GM20000 (cell line): ENCODE results near the gene ADGRV1.
A peak's percentile ranks its signal among the peaks of the same experiment; 100 is the strongest.

ENCODE experiments used
- DNase-seq: peaks from one replicate; pipeline ENCODE4 v3.0.0; 2012; ENCODE audit warnings: low spot score
- TF ChIP-seq, protein P1 (sequence below): IDR thresholded peaks from 2 replicates; pipeline ENCODE4 v1.5.1; 2012; ENCODE audit warnings: mild to moderate bottlenecking, control low read depth; ENCODE audit errors: extremely low read depth, missing control alignments

ADGRV1 gene

GRCh38 chr5:91178461-91178860 lies 619.9 kb downstream of the ADGRV1 start:
- TF ChIP-seq, protein P1, sequence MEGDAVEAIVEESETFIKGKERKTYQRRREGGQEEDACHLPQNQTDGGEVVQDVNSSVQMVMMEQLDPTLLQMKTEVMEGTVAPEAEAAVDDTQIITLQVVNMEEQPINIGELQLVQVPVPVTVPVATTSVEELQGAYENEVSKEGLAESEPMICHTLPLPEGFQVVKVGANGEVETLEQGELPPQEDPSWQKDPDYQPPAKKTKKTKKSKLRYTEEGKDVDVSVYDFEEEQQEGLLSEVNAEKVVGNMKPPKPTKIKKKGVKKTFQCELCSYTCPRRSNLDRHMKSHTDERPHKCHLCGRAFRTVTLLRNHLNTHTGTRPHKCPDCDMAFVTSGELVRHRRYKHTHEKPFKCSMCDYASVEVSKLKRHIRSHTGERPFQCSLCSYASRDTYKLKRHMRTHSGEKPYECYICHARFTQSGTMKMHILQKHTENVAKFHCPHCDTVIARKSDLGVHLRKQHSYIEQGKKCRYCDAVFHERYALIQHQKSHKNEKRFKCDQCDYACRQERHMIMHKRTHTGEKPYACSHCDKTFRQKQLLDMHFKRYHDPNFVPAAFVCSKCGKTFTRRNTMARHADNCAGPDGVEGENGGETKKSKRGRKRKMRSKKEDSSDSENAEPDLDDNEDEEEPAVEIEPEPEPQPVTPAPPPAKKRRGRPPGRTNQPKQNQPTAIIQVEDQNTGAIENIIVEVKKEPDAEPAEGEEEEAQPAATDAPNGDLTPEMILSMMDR: no peak
- DNase-seq: no peak

- DNase-seq: no peak
- TF ChIP-seq, protein P1: no peak
Observed at GRCh38 chr5:91179018-91179417, 620.4 kb downstream of the ADGRV1 start.

GRCh38 chr5:91180506-91180905 lies 621.9 kb downstream of the ADGRV1 start:
- DNase-seq: no peak
- TF ChIP-seq, protein P1: no peak

DNA sequence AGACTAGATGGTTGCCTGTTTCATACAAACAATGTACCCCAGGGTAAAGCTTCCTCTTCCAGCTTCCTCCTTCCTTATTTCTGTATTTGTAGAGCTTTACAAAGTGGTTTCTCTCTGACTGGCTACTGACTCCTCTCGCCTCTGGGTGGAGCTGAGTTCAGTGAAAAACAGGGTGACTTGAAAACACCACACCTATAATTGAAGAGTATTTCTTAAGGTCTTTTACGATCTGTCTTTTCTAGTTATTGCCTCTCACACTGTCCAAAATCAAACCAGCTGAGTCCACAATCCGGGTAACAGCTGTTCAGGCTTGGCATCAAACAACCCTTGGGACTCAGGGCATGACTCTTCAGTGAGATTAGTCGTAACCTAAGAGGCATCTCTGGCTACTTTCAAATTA lies 624.2 kb downstream of the ADGRV1 start:
- no peak for DNase-seq
- TF ChIP-seq, protein P1: peak; percentile 10

DNA sequence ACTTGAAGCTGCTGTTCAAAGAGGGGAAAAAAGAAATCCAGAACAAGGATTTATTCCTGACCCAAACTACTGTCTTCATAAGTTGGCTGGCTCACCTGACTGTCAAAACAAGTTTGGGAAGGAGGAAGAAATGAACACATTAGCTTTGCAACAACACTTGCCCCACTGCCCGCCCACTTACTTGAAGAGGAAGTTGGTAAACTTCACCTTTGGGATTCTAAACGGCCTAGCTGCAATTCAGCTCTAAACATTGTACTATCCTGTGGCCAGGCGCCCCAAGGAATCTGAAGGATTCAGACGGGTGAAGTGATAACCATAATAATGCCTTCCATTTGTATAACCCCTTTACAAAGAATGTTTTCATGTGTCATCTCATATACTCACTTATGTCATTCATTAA lies 625.1 kb downstream of the ADGRV1 start:
- no peak for DNase-seq
- TF ChIP-seq, protein P1: no peak

GRCh38 chr5:91186101-91186500 lies 627.5 kb downstream of the ADGRV1 start:
- no peak for DNase-seq
- TF ChIP-seq, protein P1: no peak

DNA sequence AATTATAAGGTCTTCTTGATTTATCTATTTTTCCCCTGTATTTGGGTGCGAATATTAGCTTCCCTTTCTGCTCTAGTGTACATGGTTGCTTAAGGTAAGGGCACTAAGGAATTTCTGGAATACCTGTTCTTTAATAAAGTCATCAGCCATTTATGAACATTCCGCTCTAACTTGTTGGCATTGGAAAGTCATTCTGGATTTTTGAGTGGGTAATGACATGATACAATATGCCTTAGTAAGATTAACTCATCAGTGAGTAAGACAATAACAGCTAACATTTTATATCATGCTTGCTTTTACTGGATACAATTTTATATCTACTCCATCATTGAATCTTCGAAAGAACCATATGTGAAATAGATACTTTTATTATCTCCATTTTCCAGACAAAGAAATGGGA lies 628.4 kb downstream of the ADGRV1 start:
- DNase-seq: no peak
- TF ChIP-seq, protein P1: no peak
